Ishikawa (cell line): ENCODE data around the gene GBP6.

ENCODE experiments used
- CEBPB ChIP-seq: IDR thresholded peaks from 2 replicates; pipeline ENCODE4 v1.6.1; 2012
- CREB1 ChIP-seq: IDR thresholded peaks from 2 replicates; pipeline ENCODE4 v1.6.1; 2012; ENCODE audit warnings: low read depth
- EGR1 ChIP-seq: IDR thresholded peaks from 2 replicates; pipeline ENCODE4 v1.6.1; 2012
- EP300 ChIP-seq: IDR thresholded peaks from 2 replicates; pipeline ENCODE4 v1.6.1; 2012; ENCODE audit warnings: borderline replicate concordance
- FOXM1 ChIP-seq: IDR thresholded peaks from 2 replicates; pipeline ENCODE4 v1.6.1; 2012; ENCODE audit warnings: low read depth, borderline replicate concordance
- NFIC ChIP-seq: IDR thresholded peaks from 2 replicates; pipeline ENCODE4 v1.6.1; 2012
- RAD21 ChIP-seq: IDR thresholded peaks from 2 replicates; pipeline ENCODE4 v1.6.1; 2012; ENCODE audit warnings: low read depth
- TAF1 ChIP-seq: IDR thresholded peaks from 2 replicates; pipeline ENCODE4 v1.6.1; 2012; ENCODE audit warnings: low read depth, mild to moderate bottlenecking
- TCF12 ChIP-seq: IDR thresholded peaks from 2 replicates; pipeline ENCODE4 v1.6.1; 2012; ENCODE audit warnings: low read depth
- TEAD4 ChIP-seq: IDR thresholded peaks from 2 replicates; pipeline ENCODE4 v1.6.1; 2012
- YY1 ChIP-seq: IDR thresholded peaks from 2 replicates; pipeline ENCODE4 v1.6.1; 2012; ENCODE audit warnings: low read depth
- ZBTB7A ChIP-seq: IDR thresholded peaks from 2 replicates; pipeline ENCODE4 v1.6.1; 2012; ENCODE audit warnings: low read depth
- TF ChIP-seq, protein P1 (sequence below): IDR thresholded peaks from 2 replicates; pipeline ENCODE4 v1.6.1; 2012
- TF ChIP-seq, protein P2 (sequence below): IDR thresholded peaks from 2 replicates; pipeline ENCODE4 v1.6.1; 2012; ENCODE audit warnings: low read depth, mild to moderate bottlenecking
- TF ChIP-seq, protein P3 (sequence below): IDR thresholded peaks from 2 replicates; pipeline ENCODE4 v1.6.1; 2012

The GBP6 gene

DNA sequence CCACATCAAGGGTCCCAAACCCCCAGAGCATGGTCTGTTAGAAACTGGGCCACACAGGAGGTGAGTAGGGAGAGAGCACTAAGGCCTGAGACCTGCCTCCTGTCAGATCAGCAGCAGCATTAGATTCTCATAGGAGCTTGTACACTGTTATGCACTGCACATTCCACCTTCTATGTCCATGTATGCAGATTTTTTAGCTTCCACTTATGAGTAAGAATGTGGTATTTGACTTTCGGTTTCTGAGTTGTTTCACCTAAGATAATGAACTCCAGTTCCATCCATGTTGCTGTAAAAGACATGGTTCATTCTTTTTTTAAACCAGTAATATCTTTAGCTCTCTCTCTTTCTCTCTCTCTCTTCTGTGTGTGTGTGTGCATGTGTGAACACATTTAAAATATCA lies 663 bp upstream of the GBP6 start:
- no peak for TF ChIP-seq TAF1
- TF ChIP-seq NFIC, result no peak
- TF ChIP-seq CREB1, result no peak
- TF ChIP-seq YY1, result no peak
- no peak for TF ChIP-seq CEBPB
- no peak for TF ChIP-seq RAD21
- no peak for TF ChIP-seq EP300
- TF ChIP-seq ZBTB7A, result no peak
- TF ChIP-seq, protein P1, sequence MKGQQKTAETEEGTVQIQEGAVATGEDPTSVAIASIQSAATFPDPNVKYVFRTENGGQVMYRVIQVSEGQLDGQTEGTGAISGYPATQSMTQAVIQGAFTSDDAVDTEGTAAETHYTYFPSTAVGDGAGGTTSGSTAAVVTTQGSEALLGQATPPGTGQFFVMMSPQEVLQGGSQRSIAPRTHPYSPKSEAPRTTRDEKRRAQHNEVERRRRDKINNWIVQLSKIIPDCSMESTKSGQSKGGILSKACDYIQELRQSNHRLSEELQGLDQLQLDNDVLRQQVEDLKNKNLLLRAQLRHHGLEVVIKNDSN, result no peak
- TF ChIP-seq, protein P2, sequence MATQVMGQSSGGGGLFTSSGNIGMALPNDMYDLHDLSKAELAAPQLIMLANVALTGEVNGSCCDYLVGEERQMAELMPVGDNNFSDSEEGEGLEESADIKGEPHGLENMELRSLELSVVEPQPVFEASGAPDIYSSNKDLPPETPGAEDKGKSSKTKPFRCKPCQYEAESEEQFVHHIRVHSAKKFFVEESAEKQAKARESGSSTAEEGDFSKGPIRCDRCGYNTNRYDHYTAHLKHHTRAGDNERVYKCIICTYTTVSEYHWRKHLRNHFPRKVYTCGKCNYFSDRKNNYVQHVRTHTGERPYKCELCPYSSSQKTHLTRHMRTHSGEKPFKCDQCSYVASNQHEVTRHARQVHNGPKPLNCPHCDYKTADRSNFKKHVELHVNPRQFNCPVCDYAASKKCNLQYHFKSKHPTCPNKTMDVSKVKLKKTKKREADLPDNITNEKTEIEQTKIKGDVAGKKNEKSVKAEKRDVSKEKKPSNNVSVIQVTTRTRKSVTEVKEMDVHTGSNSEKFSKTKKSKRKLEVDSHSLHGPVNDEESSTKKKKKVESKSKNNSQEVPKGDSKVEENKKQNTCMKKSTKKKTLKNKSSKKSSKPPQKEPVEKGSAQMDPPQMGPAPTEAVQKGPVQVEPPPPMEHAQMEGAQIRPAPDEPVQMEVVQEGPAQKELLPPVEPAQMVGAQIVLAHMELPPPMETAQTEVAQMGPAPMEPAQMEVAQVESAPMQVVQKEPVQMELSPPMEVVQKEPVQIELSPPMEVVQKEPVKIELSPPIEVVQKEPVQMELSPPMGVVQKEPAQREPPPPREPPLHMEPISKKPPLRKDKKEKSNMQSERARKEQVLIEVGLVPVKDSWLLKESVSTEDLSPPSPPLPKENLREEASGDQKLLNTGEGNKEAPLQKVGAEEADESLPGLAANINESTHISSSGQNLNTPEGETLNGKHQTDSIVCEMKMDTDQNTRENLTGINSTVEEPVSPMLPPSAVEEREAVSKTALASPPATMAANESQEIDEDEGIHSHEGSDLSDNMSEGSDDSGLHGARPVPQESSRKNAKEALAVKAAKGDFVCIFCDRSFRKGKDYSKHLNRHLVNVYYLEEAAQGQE, result no peak
- TF ChIP-seq TEAD4, result no peak
- no peak for TF ChIP-seq TCF12
- no peak for TF ChIP-seq FOXM1
- TF ChIP-seq EGR1, result no peak
- TF ChIP-seq, protein P3, sequence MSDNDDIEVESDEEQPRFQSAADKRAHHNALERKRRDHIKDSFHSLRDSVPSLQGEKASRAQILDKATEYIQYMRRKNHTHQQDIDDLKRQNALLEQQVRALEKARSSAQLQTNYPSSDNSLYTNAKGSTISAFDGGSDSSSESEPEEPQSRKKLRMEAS, result no peak

DNA sequence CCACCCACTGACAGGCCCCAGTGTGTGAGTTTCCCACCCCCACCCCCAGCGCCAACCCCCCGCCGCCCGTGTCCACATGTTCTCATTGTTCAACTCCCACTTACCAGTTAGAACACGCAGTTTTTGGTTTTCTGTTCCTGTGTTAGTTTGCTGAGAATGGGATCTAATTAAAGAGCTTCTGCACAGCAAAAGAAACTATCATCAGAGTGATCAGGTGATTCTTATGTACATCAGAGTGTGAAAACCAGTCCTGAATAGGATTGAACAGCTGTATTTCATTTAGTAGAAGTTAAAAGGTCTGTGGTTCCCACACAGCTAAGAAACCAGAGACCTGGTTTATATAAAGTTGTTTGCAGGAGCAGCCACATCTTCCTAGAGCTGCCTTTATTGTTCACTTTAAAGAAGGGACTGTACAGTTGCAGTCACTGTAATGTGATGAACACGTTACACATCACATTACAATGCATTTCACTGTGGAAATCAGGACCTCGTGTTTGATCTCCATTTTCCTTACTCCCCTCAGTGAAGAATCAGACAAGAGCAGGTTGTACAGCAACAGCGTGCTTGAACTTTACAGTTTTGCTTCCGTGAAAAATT lies 1.2 kb downstream of the GBP6 start:
- no peak for TF ChIP-seq CEBPB
- TF ChIP-seq YY1, result no peak
- TF ChIP-seq CREB1, result no peak
- no peak for TF ChIP-seq ZBTB7A
- TF ChIP-seq, protein P3, result no peak
- no peak for TF ChIP-seq RAD21
- no peak for TF ChIP-seq NFIC
- TF ChIP-seq, protein P1, result no peak
- no peak for TF ChIP-seq TEAD4
- TF ChIP-seq, protein P2, result no peak
- no peak for TF ChIP-seq TAF1
- no peak for TF ChIP-seq FOXM1
- no peak for TF ChIP-seq EGR1

DNA sequence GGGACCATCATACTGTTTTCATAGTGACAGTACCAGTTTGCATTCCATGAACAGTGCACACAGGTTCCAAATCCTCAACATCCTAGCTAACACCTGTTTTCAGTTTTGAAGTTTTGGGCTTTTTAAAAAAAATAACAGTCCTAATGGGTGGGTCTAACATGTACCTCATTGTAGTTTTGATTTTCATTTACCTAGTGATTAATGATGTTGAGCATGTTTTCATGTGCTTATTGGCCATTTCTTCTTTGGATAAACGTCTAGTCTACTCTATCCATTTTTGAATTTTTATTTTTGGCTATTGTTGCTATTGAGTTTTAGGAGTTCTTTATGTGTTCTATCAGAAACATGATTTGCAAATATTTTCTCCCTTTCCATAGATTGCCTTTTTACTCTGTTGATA lies 3.4 kb downstream of the GBP6 start:
- TF ChIP-seq FOXM1 (no peak), EGR1 (no peak), CEBPB (no peak), TEAD4 (no peak)
- TF ChIP-seq, protein P1, result no peak

DNA sequence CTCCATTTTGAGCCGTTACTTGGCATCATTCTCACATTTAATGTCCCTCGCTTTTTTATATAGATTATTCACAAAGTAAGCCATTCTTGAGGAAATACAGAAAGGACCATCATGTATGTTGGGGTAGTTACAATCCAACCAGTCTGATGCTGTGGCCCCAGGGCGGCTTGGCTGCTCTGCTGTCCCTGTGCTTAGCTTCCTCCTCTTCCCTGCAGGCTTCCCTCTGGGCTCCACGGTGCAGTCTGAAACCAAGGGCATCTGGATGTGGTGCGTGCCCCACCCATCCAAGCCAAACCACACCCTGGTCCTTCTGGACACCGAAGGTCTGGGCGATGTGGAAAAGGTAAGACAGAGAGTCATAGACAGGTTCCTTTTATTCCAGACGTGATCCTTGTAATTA lies 5.5 kb downstream of the GBP6 start:
- TF ChIP-seq FOXM1 (no peak), ZBTB7A (no peak), EP300 (no peak), TCF12 (no peak), CREB1 (no peak), CEBPB (no peak), NFIC (no peak), TAF1 (no peak)
- TF ChIP-seq, protein P3, result no peak
- TF ChIP-seq, protein P2, result no peak
- TF ChIP-seq, protein P1, result no peak
